ENCODE data around the gene GNAI1.

GNAI1 gene

GRCh38 chr7:80134536-80135308 is at the start of gene GNAI1:
Gene GNAI1 (plus strand): TSS chr7:80134831. CDS start chr7:80135161, 330 bp downstream.
- peak; percentile 89 for DNase-seq (ENCODE audit: low read depth)
- peaks cover 30% of the 10 kb centered on the region for H3K4me1 ChIP-seq (ENCODE audit: control insufficient read depth, insufficient read depth, low read length)
- peak within 1 kb of the TSS; percentile 96 for H3K9ac ChIP-seq (ENCODE audit: low read length)
- no peaks in the 10 kb centered on the region for H3K36me3 ChIP-seq (ENCODE audit: control insufficient read depth, insufficient read depth, low read length, severe bottlenecking)
- H3K9me3 ChIP-seq (ENCODE audit: control insufficient read depth, low read length): no peaks in the 10 kb centered on the region
- peak within 1 kb of the TSS; percentile 84 for H3K4me3 ChIP-seq (ENCODE audit: low read length)
- H3K27me3 ChIP-seq (replicated peaks; ENCODE audit: control insufficient read depth, insufficient read depth, low read length): no peaks in the 10 kb centered on the region

DNA sequence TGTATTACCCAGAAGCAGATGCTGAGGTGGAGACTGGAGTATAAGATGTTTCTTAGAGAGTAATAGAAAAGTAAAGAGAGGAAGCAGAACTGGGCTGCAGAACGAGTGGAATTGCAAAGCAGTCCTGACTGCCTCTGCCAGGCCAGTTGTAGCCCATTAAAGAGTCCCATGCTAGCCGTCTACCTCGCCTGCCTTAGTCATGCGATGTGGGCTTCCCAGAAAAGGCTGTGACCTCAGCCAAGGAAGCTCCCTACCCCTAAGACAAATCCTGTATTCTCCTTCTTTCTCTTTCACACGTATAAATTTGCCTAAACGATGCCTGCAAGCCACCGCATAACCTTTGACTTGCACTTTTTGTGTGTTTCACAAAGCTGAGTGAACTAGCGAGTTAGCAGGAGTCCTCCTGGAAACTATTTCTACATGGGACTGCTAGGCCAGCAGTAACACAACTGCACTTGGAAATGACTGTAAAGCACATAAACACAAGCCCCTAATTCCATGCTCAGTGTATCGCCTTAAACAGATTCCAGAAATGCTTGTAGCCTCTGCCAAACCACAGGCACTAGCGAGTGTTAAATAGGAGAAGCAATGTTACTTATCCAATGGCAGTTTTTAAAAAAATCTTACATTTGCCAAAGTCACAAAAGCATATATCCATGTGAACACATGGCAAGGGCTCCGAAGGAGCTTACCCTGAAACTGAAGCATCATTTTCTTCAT is 47.4 kb upstream of the GNAI1 start:
- H3K9me3 ChIP-seq (ENCODE audit: control insufficient read depth, low read length): peaks cover 3% of the 10 kb centered on the region
- H3K36me3 ChIP-seq (ENCODE audit: control insufficient read depth, insufficient read depth, low read length, severe bottlenecking): no peaks in the 10 kb centered on the region
- peaks cover 41% of the 10 kb centered on the region for H3K4me1 ChIP-seq (ENCODE audit: control insufficient read depth, insufficient read depth, low read length)
- DNase-seq (ENCODE audit: low read depth): peak; percentile 65
- H3K27me3 ChIP-seq (replicated peaks; ENCODE audit: control insufficient read depth, insufficient read depth, low read length): no peaks in the 10 kb centered on the region
- H3K9ac ChIP-seq (ENCODE audit: low read length): peak overlapping the region; percentile 78
- peak overlapping the region; percentile 63 for H3K4me3 ChIP-seq (ENCODE audit: low read length)

- H3K4me1 ChIP-seq (ENCODE audit: control insufficient read depth, insufficient read depth, low read length): peaks cover 41% of the 10 kb centered on the region
- peak overlapping the region; percentile 78 for H3K9ac ChIP-seq (ENCODE audit: low read length)
- no peaks in the 10 kb centered on the region for H3K27me3 ChIP-seq (replicated peaks; ENCODE audit: control insufficient read depth, insufficient read depth, low read length)
- H3K36me3 ChIP-seq (ENCODE audit: control insufficient read depth, insufficient read depth, low read length, severe bottlenecking): no peaks in the 10 kb centered on the region
- peak overlapping the region; percentile 63 for H3K4me3 ChIP-seq (ENCODE audit: low read length)
- peaks cover 3% of the 10 kb centered on the region for H3K9me3 ChIP-seq (ENCODE audit: control insufficient read depth, low read length)
- DNase-seq (ENCODE audit: low read depth): peak; percentile 56
Observed at GRCh38 chr7:80087771-80088170, 46.9 kb upstream of the GNAI1 start.

- Histone ChIP-seq H3K4me1 (ENCODE audit: control insufficient read depth, insufficient read depth, low read length) (peaks cover 41% of the 10 kb centered on the region), H3K4me3 (ENCODE audit: low read length) (peak overlapping the region; percentile 63), H3K36me3 (ENCODE audit: control insufficient read depth, insufficient read depth, low read length, severe bottlenecking) (no peaks in the 10 kb centered on the region), H3K9ac (ENCODE audit: low read length) (peak overlapping the region; percentile 78), H3K27me3 (replicated peaks; ENCODE audit: control insufficient read depth, insufficient read depth, low read length) (no peaks in the 10 kb centered on the region), H3K9me3 (ENCODE audit: control insufficient read depth, low read length) (peaks cover 3% of the 10 kb centered on the region)
- peak; percentile 75 for DNase-seq (ENCODE audit: low read depth)
Observed at GRCh38 chr7:80088705-80089104, 45.9 kb upstream of the GNAI1 start.

DNA sequence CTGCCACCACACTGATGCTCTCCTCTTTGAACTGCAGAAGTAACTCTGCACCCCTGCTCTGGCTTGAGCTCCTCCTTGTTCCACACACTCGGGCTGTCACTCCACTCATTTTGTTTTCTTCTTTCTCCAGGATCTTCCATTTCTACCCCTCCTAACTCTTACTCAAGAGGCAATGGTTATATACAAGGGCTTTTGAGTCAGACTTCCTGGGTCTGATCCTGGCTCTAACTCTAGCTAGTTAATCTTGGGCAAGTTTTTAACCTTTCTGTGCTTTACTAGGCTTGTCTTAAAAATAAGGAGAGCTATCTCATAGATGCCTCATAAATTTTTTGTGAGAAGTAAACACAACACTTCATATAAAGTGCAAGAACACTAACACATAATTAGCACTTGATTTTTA is 45.3 kb upstream of the GNAI1 start:
- peak; percentile 35 for DNase-seq (ENCODE audit: low read depth)
- peak overlapping the region; percentile 78 for H3K9ac ChIP-seq (ENCODE audit: low read length)

GRCh38 chr7:80093349-80093748 is 41.3 kb upstream of the GNAI1 start:
- Histone ChIP-seq H3K9ac (ENCODE audit: low read length) (no peak overlapping the region), H3K36me3 (ENCODE audit: control insufficient read depth, insufficient read depth, low read length, severe bottlenecking) (no peaks in the 10 kb centered on the region), H3K9me3 (ENCODE audit: control insufficient read depth, low read length) (no peaks in the 10 kb centered on the region), H3K27me3 (replicated peaks; ENCODE audit: control insufficient read depth, insufficient read depth, low read length) (no peaks in the 10 kb centered on the region), H3K4me1 (ENCODE audit: control insufficient read depth, insufficient read depth, low read length) (peaks cover 25% of the 10 kb centered on the region), H3K4me3 (ENCODE audit: low read length) (no peak overlapping the region)
- no peak for DNase-seq (ENCODE audit: low read depth)

More for the DNA sequence above, 45.3 kb upstream of the GNAI1 start:
- Histone ChIP-seq H3K27me3 (replicated peaks; ENCODE audit: control insufficient read depth, insufficient read depth, low read length) (no peaks in the 10 kb centered on the region), H3K9me3 (ENCODE audit: control insufficient read depth, low read length) (peaks cover 3% of the 10 kb centered on the region), H3K4me1 (ENCODE audit: control insufficient read depth, insufficient read depth, low read length) (peaks cover 41% of the 10 kb centered on the region), H3K4me3 (ENCODE audit: low read length) (peak overlapping the region; percentile 63), H3K36me3 (ENCODE audit: control insufficient read depth, insufficient read depth, low read length, severe bottlenecking) (no peaks in the 10 kb centered on the region)

DNA sequence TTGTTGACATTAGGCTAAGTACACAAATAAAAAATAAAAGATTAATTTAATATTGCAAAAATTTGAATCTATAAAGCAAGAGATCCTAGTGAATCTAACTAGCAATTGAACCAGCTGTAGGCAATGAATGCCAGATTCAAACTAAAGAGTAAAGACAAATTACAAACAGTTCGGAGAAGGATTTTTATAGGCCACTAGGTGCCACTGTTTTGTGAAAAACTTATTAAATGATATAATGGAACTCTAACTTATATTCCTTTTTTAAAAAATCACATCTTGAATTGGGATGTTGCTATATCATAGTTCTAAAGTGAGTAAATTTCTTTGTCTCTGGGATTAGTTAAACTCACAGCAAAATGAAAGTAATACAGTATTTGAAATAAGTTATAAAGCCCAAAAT is 39.1 kb upstream of the GNAI1 start:
- no peaks in the 10 kb centered on the region for H3K36me3 ChIP-seq (ENCODE audit: control insufficient read depth, insufficient read depth, low read length, severe bottlenecking)

DNA sequence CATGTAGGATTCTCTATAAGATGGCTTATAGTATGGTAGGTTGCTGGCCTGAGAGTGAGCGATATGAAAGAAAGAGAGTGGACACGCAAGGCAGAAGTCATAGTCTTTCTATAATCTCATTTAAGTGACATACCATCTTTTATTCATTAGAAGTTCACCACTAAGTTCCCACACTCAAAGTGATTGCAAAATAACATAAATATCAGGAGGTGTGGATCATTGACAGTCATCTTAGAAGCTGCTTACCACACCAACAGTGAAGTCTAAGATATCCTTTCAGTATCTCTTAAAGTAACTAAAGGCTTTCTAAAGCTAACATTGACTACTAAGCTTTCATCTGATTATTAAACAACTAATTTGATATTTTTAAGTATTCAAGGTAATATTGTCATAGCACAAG is 36.9 kb upstream of the GNAI1 start:
- no peaks in the 10 kb centered on the region for H3K27me3 ChIP-seq (replicated peaks; ENCODE audit: control insufficient read depth, insufficient read depth, low read length)
- no peaks in the 10 kb centered on the region for H3K4me1 ChIP-seq (ENCODE audit: control insufficient read depth, insufficient read depth, low read length)
- no peaks in the 10 kb centered on the region for H3K9me3 ChIP-seq (ENCODE audit: control insufficient read depth, low read length)
- H3K9ac ChIP-seq (ENCODE audit: low read length): no peak overlapping the region
- H3K4me3 ChIP-seq (ENCODE audit: low read length): no peak overlapping the region
- DNase-seq (ENCODE audit: low read depth): peak; percentile 22
- no peaks in the 10 kb centered on the region for H3K36me3 ChIP-seq (ENCODE audit: control insufficient read depth, insufficient read depth, low read length, severe bottlenecking)

More for the DNA sequence above, 39.1 kb upstream of the GNAI1 start:
- H3K9ac ChIP-seq (ENCODE audit: low read length): no peak overlapping the region
- no peak overlapping the region for H3K4me3 ChIP-seq (ENCODE audit: low read length)
- peaks cover 3% of the 10 kb centered on the region for H3K4me1 ChIP-seq (ENCODE audit: control insufficient read depth, insufficient read depth, low read length)
- H3K27me3 ChIP-seq (replicated peaks; ENCODE audit: control insufficient read depth, insufficient read depth, low read length): no peaks in the 10 kb centered on the region
- DNase-seq (ENCODE audit: low read depth): peak; percentile 75
- H3K9me3 ChIP-seq (ENCODE audit: control insufficient read depth, low read length): no peaks in the 10 kb centered on the region

DNA sequence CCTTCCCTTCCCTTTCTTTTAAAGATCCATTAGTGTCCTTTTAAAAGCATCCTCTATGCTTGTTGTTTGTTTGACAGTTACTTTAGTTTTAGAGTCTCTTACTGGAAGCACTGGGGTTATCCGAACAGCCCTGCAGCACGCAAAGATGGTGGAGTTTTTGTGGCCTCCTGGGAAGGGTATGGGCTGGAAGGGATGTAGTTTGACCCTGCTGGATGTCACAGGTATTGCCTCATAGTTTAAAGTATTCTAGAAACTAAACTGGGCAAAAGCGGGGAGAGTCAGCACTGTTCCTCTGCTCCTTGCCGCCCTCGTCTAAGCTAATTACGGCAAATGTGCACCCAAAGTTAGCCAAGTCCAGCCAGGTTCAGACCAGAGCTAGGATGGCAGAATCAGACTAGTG is 35.8 kb upstream of the GNAI1 start:
- Histone ChIP-seq H3K4me1 (ENCODE audit: control insufficient read depth, insufficient read depth, low read length) (no peaks in the 10 kb centered on the region), H3K9me3 (ENCODE audit: control insufficient read depth, low read length) (no peaks in the 10 kb centered on the region), H3K9ac (ENCODE audit: low read length) (no peak overlapping the region), H3K4me3 (ENCODE audit: low read length) (no peak overlapping the region), H3K36me3 (ENCODE audit: control insufficient read depth, insufficient read depth, low read length, severe bottlenecking) (no peaks in the 10 kb centered on the region), H3K27me3 (replicated peaks; ENCODE audit: control insufficient read depth, insufficient read depth, low read length) (no peaks in the 10 kb centered on the region)
- DNase-seq (ENCODE audit: low read depth): no peak

DNA sequence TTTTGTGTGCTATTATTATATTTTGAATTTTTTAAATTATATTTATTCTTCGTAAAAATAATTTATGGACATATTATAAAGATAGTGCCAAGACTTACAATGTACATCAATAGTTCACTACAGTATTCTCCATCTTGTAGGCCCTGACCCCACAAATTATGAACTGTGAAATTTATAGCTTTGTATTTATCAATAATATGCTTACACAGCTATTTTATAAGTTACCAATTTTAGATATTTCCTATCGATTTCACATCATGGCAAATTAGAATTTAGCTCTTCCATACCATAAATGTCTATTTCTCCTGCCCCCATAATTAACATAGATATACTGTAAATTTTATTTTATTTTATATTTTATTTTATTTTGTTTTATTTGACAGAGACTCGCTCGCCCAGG is 34.4 kb upstream of the GNAI1 start:
- H3K4me1 ChIP-seq (ENCODE audit: control insufficient read depth, insufficient read depth, low read length): no peaks in the 10 kb centered on the region
- H3K4me3 ChIP-seq (ENCODE audit: low read length): no peak overlapping the region
- no peak for DNase-seq (ENCODE audit: low read depth)
- no peaks in the 10 kb centered on the region for H3K27me3 ChIP-seq (replicated peaks; ENCODE audit: control insufficient read depth, insufficient read depth, low read length)
- H3K9me3 ChIP-seq (ENCODE audit: control insufficient read depth, low read length): no peaks in the 10 kb centered on the region
- no peaks in the 10 kb centered on the region for H3K36me3 ChIP-seq (ENCODE audit: control insufficient read depth, insufficient read depth, low read length, severe bottlenecking)
- H3K9ac ChIP-seq (ENCODE audit: low read length): no peak overlapping the region

GRCh38 chr7:80105701-80106408 is 28.8 kb upstream of the GNAI1 start:
- Histone ChIP-seq H3K36me3 (ENCODE audit: control insufficient read depth, insufficient read depth, low read length, severe bottlenecking) (no peaks in the 10 kb centered on the region), H3K4me1 (ENCODE audit: control insufficient read depth, insufficient read depth, low read length) (no peaks in the 10 kb centered on the region), H3K27me3 (replicated peaks; ENCODE audit: control insufficient read depth, insufficient read depth, low read length) (no peaks in the 10 kb centered on the region), H3K9ac (ENCODE audit: low read length) (no peak overlapping the region), H3K9me3 (ENCODE audit: control insufficient read depth, low read length) (no peaks in the 10 kb centered on the region), H3K4me3 (ENCODE audit: low read length) (no peak overlapping the region)
- no peak for DNase-seq (ENCODE audit: low read depth)
